H9 (cell line): ENCODE data around the gene CFAP161. TPM values are rescaled to one million over a fixed set of nuclear protein-coding genes. Genes with fewer than 3 reads are reported as not detected.

Experiments
- DNase-seq: peaks from one replicate; pipeline ENCODE4 v3.0.0-alpha.2; 2017
- H2AFZ ChIP-seq: one replicate; pipeline ENCODE4 v1.6.1; 2013; ENCODE audit warnings: mild to moderate bottlenecking, low read length, control low read depth, moderate library complexity
- H2AK5ac ChIP-seq: 2 replicates; pipeline ENCODE4 v1.6.1; 2013; ENCODE audit warnings: low read length, control low read depth, mixed read lengths; ENCODE audit not compliant: insufficient read length
- H2BK120ac ChIP-seq: one replicate; pipeline ENCODE4 v1.6.1; 2013; ENCODE audit warnings: low read depth, mild to moderate bottlenecking, low read length, control low read depth, inconsistent platforms; ENCODE audit not compliant: poor library complexity, severe bottlenecking
- H2BK12ac ChIP-seq: 2 replicates; pipeline ENCODE4 v1.6.1; 2013; ENCODE audit warnings: low read length, control low read depth, mixed read lengths, low read depth; ENCODE audit not compliant: insufficient read length
- H2BK15ac ChIP-seq: 2 replicates; pipeline ENCODE4 v1.6.1; 2013; ENCODE audit warnings: low read depth, low read length, control low read depth
- H2BK20ac ChIP-seq: one replicate; pipeline ENCODE4 v1.6.1; 2013; ENCODE audit warnings: low read depth, mild to moderate bottlenecking, low read length, control low read depth, inconsistent platforms; ENCODE audit not compliant: poor library complexity, severe bottlenecking
- H2BK5ac ChIP-seq: 2 replicates; pipeline ENCODE4 v1.6.1; 2013; ENCODE audit warnings: low read length, control low read depth, mixed read lengths; ENCODE audit not compliant: insufficient read length
- H3K14ac ChIP-seq: 2 replicates; pipeline ENCODE4 v1.6.1; 2013; ENCODE audit warnings: low read length, control low read depth; ENCODE audit not compliant: insufficient read depth
- H3K18ac ChIP-seq: 2 replicates; pipeline ENCODE4 v1.6.1; 2013; ENCODE audit warnings: low read depth, mild to moderate bottlenecking, mixed read lengths, low read length, control low read depth; ENCODE audit not compliant: insufficient read length
- H3K23ac ChIP-seq: 2 replicates; pipeline ENCODE4 v1.6.1; 2013; ENCODE audit warnings: low read length, control low read depth, mixed read lengths, low read depth; ENCODE audit not compliant: insufficient read length
- H3K23me2 ChIP-seq: 2 replicates; pipeline ENCODE4 v1.6.1; 2013; ENCODE audit warnings: low read depth, mild to moderate bottlenecking, mixed read lengths, low read length, control low read depth; ENCODE audit not compliant: insufficient read length, poor library complexity, severe bottlenecking
- H3K27ac ChIP-seq: 2 replicates; pipeline ENCODE4 v1.5.1; 2013; ENCODE audit warnings: low read length, control low read depth, mixed read lengths, low read depth; ENCODE audit not compliant: insufficient read length
- H3K27me3 ChIP-seq: 2 replicates; pipeline ENCODE4 v1.6.1; 2013; ENCODE audit warnings: low read length, control low read depth, inconsistent platforms; ENCODE audit not compliant: insufficient read depth
- H3K4ac ChIP-seq: 2 replicates; pipeline ENCODE4 v1.6.1; 2013; ENCODE audit warnings: low read depth, mild to moderate bottlenecking, control low read depth, inconsistent platforms, low read length, moderate library complexity
- H3K4me1 ChIP-seq: 2 replicates; pipeline ENCODE4 v1.6.1; 2013; ENCODE audit warnings: low read length, control low read depth, inconsistent platforms; ENCODE audit not compliant: insufficient read depth
- H3K4me2 ChIP-seq: 2 replicates; pipeline ENCODE4 v1.6.1; 2013; ENCODE audit warnings: low read length, control low read depth, mixed read lengths; ENCODE audit not compliant: insufficient read length, insufficient read depth
- H3K56ac ChIP-seq: 2 replicates; pipeline ENCODE4 v1.6.1; 2013; ENCODE audit warnings: low read depth, mild to moderate bottlenecking, mixed read lengths, low read length, control low read depth; ENCODE audit not compliant: insufficient read length
- H3K79me1 ChIP-seq: 2 replicates; pipeline ENCODE4 v1.6.1; 2013; ENCODE audit warnings: low read depth, mild to moderate bottlenecking, moderate library complexity, low read length, control low read depth, inconsistent platforms; ENCODE audit not compliant: insufficient read depth, poor library complexity, severe bottlenecking
- H3K79me2 ChIP-seq: 2 replicates; pipeline ENCODE4 v1.6.1; 2013; ENCODE audit warnings: low read length, control low read depth, inconsistent platforms; ENCODE audit not compliant: insufficient read depth
- H3K9ac ChIP-seq: 2 replicates; pipeline ENCODE4 v1.6.1; 2013; ENCODE audit warnings: low read length, control low read depth, mixed read lengths; ENCODE audit not compliant: insufficient read length; ENCODE audit errors: extremely low read depth
- H3K9me3 ChIP-seq: one replicate; pipeline ENCODE4 v1.6.1; 2013; ENCODE audit warnings: low read depth, low read length, inconsistent platforms; ENCODE audit not compliant: control insufficient read depth
- H3T11ph ChIP-seq: one replicate; pipeline ENCODE4 v1.6.1; 2013; ENCODE audit warnings: mild to moderate bottlenecking, low read length, control low read depth, inconsistent platforms
- H4K20me1 ChIP-seq: one replicate; pipeline ENCODE4 v1.6.1; 2013; ENCODE audit not compliant: control insufficient read depth, insufficient read length, insufficient read depth
- H4K5ac ChIP-seq: 2 replicates; pipeline ENCODE4 v1.6.1; 2013; ENCODE audit warnings: low read depth, mild to moderate bottlenecking, mixed read lengths, low read length, control low read depth; ENCODE audit not compliant: insufficient read length
- H4K8ac ChIP-seq: replicated peaks from 2 replicates; pipeline ENCODE4 v1.6.1; 2013; ENCODE audit warnings: low read length, control low read depth, mixed read lengths, low read depth; ENCODE audit not compliant: insufficient read length
- H4K91ac ChIP-seq: 2 replicates; pipeline ENCODE4 v1.6.1; 2013; ENCODE audit warnings: low read depth, mild to moderate bottlenecking, moderate library complexity, mixed read lengths, low read length, control low read depth; ENCODE audit not compliant: insufficient read length
- H3K27ac Mint-ChIP-seq, 3 experiments: 2 replicates in 2 of 3; 3 replicates in 1 of 3; pipeline ENCODE4 v1.8.0; 2020 to 2021; ENCODE audit warnings: mixed read lengths in 3 of 3, mild to moderate bottlenecking in 1 of 3, moderate library complexity in 1 of 3
- H3K27me3 Mint-ChIP-seq: 2 replicates; pipeline ENCODE4 v1.8.0; 2021; ENCODE audit warnings: low read depth, mild to moderate bottlenecking, moderate library complexity, mixed read lengths
- H3K36me3 Mint-ChIP-seq, 3 experiments: 2 replicates in 2 of 3; 3 replicates in 1 of 3; pipeline ENCODE4 v1.8.0; 2020 to 2021; ENCODE audit warnings: low read depth in 3 of 3, mixed read lengths in 3 of 3; ENCODE audit not compliant: insufficient read depth in 1 of 3
- H3K4me1 Mint-ChIP-seq, 2 experiments: 2 replicates each; pipeline ENCODE4 v1.8.0; 2020; ENCODE audit warnings: mixed read lengths in 2 of 2
- H3K4me3 Mint-ChIP-seq, 2 experiments: 2 replicates in 1 of 2; 3 replicates in 1 of 2; pipeline ENCODE4 v1.8.0; 2020 to 2021; ENCODE audit warnings: mild to moderate bottlenecking in 2 of 2, mixed read lengths in 2 of 2, moderate library complexity in 1 of 2
- H3K9me3 Mint-ChIP-seq, 2 experiments: 2 replicates in 1 of 2; 3 replicates in 1 of 2; pipeline ENCODE4 v1.8.0; 2020; ENCODE audit warnings: mild to moderate bottlenecking in 2 of 2, mixed read lengths in 2 of 2, moderate library complexity in 1 of 2
- WGBS: extraction: QIAGEN DNeasy Blood & Tissue Kit; methylation state at CpG from one replicate; pipeline ENCODE4 v1.1.7; 2013; ENCODE audit warnings: missing lambda C conversion rate, low lambda C conversion rate, mixed read lengths; ENCODE audit not compliant: insufficient read length; ENCODE audit errors: extremely low coverage; 5-methylcytosine and 5-hydroxymethylcytosine counted together
- total RNA-seq: library from RNA; stranded (reverse); gene quantifications from 2 replicates; pipeline ENCODE4 v1.2.1, GENCODE V29; 2021
- TF ChIP-seq, protein P1 (sequence below): fragments of 200-600 bp; sonication (generic); conservative IDR thresholded peaks from 3 replicates; pipeline ENCODE4 v1.8.0; 2021; ENCODE audit warnings: antibody characterized with exemption, mild to moderate bottlenecking

The CFAP161 gene
- total RNA-seq, 1 experiment from 2014 or later = 0.24 TPM

DNA sequence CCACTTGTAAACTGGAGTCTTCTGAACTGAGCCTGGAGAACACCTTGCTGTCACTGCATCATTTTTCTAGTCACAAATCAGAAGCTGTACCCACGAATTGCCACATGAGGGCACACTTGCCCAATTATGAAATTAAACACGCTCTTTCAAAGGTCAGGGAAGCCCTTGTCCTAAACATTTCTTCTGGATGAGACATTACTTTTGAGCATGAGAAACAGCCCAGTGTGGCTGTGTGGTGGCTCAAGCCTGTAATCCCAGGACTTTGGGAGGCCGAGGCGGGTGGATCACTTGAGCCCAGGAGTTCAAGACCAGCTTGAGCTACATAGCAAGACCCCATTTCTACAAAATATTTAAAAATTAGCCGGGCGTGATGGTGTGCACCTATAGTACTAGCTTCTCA is 27.5 kb upstream of the CFAP161 start:
- no peak overlapping the region for H3K18ac ChIP-seq
- Mint-ChIP-seq H3K4me1 (peaks cover 4 to 6% of the 10 kb centered on the region in 2 experiments), H3K27ac (no peak overlapping the region), H3K4me3 (no peak overlapping the region), H3K36me3 (no peaks in the 10 kb centered on the region), H3K27me3 (peaks cover 8% of the 10 kb centered on the region), H3K9me3 (no peaks in the 10 kb centered on the region; a peak in 1 of 5 replicates)
- no peak overlapping the region for H2BK120ac ChIP-seq
- DNase-seq = peak; percentile 44
- H3K23me2 ChIP-seq = no peaks in the 10 kb centered on the region
- no peaks in the 10 kb centered on the region for H3K9me3 ChIP-seq
- no peaks in the 10 kb centered on the region for H3K79me1 ChIP-seq
- H4K91ac ChIP-seq = no peak overlapping the region
- TF ChIP-seq, protein P1, sequence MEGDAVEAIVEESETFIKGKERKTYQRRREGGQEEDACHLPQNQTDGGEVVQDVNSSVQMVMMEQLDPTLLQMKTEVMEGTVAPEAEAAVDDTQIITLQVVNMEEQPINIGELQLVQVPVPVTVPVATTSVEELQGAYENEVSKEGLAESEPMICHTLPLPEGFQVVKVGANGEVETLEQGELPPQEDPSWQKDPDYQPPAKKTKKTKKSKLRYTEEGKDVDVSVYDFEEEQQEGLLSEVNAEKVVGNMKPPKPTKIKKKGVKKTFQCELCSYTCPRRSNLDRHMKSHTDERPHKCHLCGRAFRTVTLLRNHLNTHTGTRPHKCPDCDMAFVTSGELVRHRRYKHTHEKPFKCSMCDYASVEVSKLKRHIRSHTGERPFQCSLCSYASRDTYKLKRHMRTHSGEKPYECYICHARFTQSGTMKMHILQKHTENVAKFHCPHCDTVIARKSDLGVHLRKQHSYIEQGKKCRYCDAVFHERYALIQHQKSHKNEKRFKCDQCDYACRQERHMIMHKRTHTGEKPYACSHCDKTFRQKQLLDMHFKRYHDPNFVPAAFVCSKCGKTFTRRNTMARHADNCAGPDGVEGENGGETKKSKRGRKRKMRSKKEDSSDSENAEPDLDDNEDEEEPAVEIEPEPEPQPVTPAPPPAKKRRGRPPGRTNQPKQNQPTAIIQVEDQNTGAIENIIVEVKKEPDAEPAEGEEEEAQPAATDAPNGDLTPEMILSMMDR = peak; percentile 76
- H2AFZ ChIP-seq = no peak overlapping the region
- no peak overlapping the region for H2BK15ac ChIP-seq
- no peak overlapping the region for H2BK12ac ChIP-seq
- no peak overlapping the region for H3K4ac ChIP-seq
- H3K27me3 ChIP-seq = no peaks in the 10 kb centered on the region
- H4K5ac ChIP-seq = no peak overlapping the region
- H4K8ac ChIP-seq = no peak overlapping the region
- H2AK5ac ChIP-seq = no peak overlapping the region
- no peak overlapping the region for H3K9ac ChIP-seq
- H3K27ac ChIP-seq = no peak overlapping the region
- no peaks in the 10 kb centered on the region for H3K79me2 ChIP-seq
- H3K56ac ChIP-seq = no peak overlapping the region
- H4K20me1 ChIP-seq = no peaks in the 10 kb centered on the region
- no peak overlapping the region for H2BK20ac ChIP-seq
- H3K4me2 ChIP-seq = no peak overlapping the region
- no CpG with 5 or more reads among the region's 6 CpGs for WGBS
- no peaks in the 10 kb centered on the region for H3K4me1 ChIP-seq
- H3K23ac ChIP-seq = no peak overlapping the region
- no peak overlapping the region for H3T11ph ChIP-seq
- H2BK5ac ChIP-seq = no peak overlapping the region
- no peak overlapping the region for H3K14ac ChIP-seq
